Panc1 (cell line): ENCODE measurements around the gene CFAP20DC. TPM values are rescaled to one million over a fixed set of nuclear protein-coding genes. Genes with fewer than 3 reads are reported as not detected.

Source experiments
- ATAC-seq: fragments of 200-7000 bp; cut with Tn5 transposase; 2 replicates; pipeline ENCODE4 v1.9.1; 2020; ENCODE audit warnings: mild to moderate bottlenecking, moderate library complexity
- BruUV-seq: library from RNA; stranded (reverse); fragments of 400-500 nt; replicated peaks from 2 replicates; lab custom pipeline; 2021; lab: Mats Ljungman, UMichigan
- CTCF ChIA-PET: fragments of 300-600 bp; sonication (Branson Sonifier 250); formaldehyde crosslinking; loops from one replicate; lab custom pipeline; 2022; ENCODE audit warnings: antibody characterized with exemption; lab: Charles Lee
- POLR2A ChIA-PET: fragments of 300-600 bp; sonication (Branson Sonifier 250); formaldehyde crosslinking; loops from one replicate; lab custom pipeline; 2022; ENCODE audit warnings: antibody characterized with exemption; lab: Charles Lee
- DNase-seq: peaks from one replicate; pipeline ENCODE4 v3.0.0-alpha.2; 2010; ENCODE audit warnings: low read depth, low spot score
- H3K27ac ChIP-seq: 2 replicates; pipeline ENCODE4 v1.5.1; 2011; ENCODE audit warnings: mild to moderate bottlenecking, low read length, inconsistent platforms
- H3K27me3 ChIP-seq: fragments of 200-500 bp; sonication (Bioruptor generic); 2 replicates; pipeline ENCODE4 v1.6.0; 2014; ENCODE audit warnings: low read length, inconsistent platforms; ENCODE audit not compliant: control insufficient read depth, insufficient read depth
- H3K36me3 ChIP-seq: fragments of 200-500 bp; sonication (Bioruptor generic); 2 replicates; pipeline ENCODE4 v1.5.1; 2014; ENCODE audit warnings: inconsistent platforms, mild to moderate bottlenecking, low read length, moderate library complexity; ENCODE audit not compliant: control insufficient read depth, insufficient read depth
- H3K4me1 ChIP-seq: 2 replicates; pipeline ENCODE4 v1.5.1; 2011; ENCODE audit warnings: inconsistent platforms, mild to moderate bottlenecking, low read length, moderate library complexity; ENCODE audit not compliant: control insufficient read depth, insufficient read depth
- H3K4me3 ChIP-seq, 2 experiments: 2 replicates each; pipeline ENCODE4 v1.5.1; 2011 to 2012; ENCODE audit warnings: low read depth in 2 of 2, low read length in 2 of 2, mild to moderate bottlenecking in 2 of 2, inconsistent platforms in 1 of 2, moderate library complexity in 1 of 2
- H3K9me3 ChIP-seq: fragments of 200-500 bp; sonication (Bioruptor generic); 2 replicates; pipeline ENCODE4 v1.5.1; 2014; ENCODE audit warnings: low read depth, mild to moderate bottlenecking, inconsistent platforms, low read length, moderate library complexity; ENCODE audit not compliant: control insufficient read depth, insufficient read depth
- CTCF ChIP-seq: fragments of 450-650 bp; IDR thresholded peaks from 2 replicates; pipeline ENCODE4 v1.5.1; 2017; ENCODE audit warnings: mild to moderate bottlenecking
- POLR2AphosphoS5 ChIP-seq: IDR thresholded peaks from 2 replicates; pipeline ENCODE4 v1.6.1; 2012; ENCODE audit warnings: mild to moderate bottlenecking, low read depth, low read length, moderate library complexity
- REST ChIP-seq, 2 experiments: IDR thresholded peaks; 2 replicates each; pipeline ENCODE4 v1.6.1; 2011 to 2012; ENCODE audit warnings: low read depth in 2 of 2, control low read depth in 1 of 2, low read length in 1 of 2, mild to moderate bottlenecking in 1 of 2, moderate library complexity in 1 of 2; ENCODE audit not compliant: insufficient read depth in 1 of 2
- SIN3A ChIP-seq: IDR thresholded peaks from 2 replicates; pipeline ENCODE4 v1.6.1; 2012; ENCODE audit warnings: low read depth, mild to moderate bottlenecking, low read length, moderate library complexity, borderline replicate concordance; ENCODE audit not compliant: insufficient read depth
- TCF7L2 ChIP-seq: IDR thresholded peaks from 2 replicates; pipeline ENCODE4 v1.6.1; 2011; ENCODE audit warnings: mild to moderate bottlenecking, low read depth, low read length, inconsistent platforms
- in situ Hi-C: cut with HindIII; loops from 2 replicates; pipeline ENCODE4 v1.10.0; 2016; ENCODE audit warnings: low sequenced_read_pairs, low pct_unique_long_range_greater_than_20kb
- intact Hi-C: fragments of 100-400 bp; cut with micrococcal nuclease; formaldehyde crosslinking; loops from one replicate; pipeline ENCODE4 v1.10.0; 2022; ENCODE audit not compliant: unreplicated experiment
- total RNA-seq: library from RNA; stranded (reverse); gene quantifications from one replicate; pipeline ENCODE4 v1.2.1, GENCODE V29; 2021; ENCODE audit not compliant: unreplicated experiment

Gene CFAP20DC
- total RNA-seq, 1 experiment from 2014 or later = 4.0 TPM

GRCh38 chr3:58867621-58868020 is 182.2 kb downstream of the CFAP20DC start:
- in situ Hi-C loops = no loop called here
- intact Hi-C loops = no loop called here
- POLR2A ChIA-PET = no interaction called here

DNA sequence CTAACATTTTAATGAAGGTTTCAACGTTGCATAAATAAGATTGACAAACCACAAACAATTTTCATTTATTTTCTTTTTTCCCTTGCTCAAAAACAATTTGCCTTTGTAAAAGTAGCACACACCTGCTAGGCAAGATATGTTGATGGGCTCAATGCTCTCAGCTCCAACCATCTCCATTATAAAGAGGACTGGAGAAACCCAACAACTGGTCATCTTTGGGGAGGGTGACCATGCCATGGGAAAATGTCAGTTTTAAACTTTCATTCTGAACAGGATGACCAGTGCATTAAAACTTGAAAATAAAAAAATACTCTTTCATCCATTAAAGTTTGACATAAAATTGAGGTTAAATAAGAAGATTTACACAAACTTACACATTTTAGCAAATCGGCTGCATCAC is 183.7 kb downstream of the CFAP20DC start:
- TF ChIP-seq CTCF (no peak), TCF7L2 (no peak), POLR2AphosphoS5 (no peak), SIN3A (no peak), REST (IDR thresholded peaks at IDR 0.05; ENCODE audit: insufficient read depth in 1 of 2, low read depth in 2 of 2, low read length in 1 of 2) (no peak)
- no peaks in the 10 kb centered on the region for H3K9me3 ChIP-seq
- in situ Hi-C loops (no loop called here), intact Hi-C loops (no loop called here)
- no peak overlapping the region for H3K27ac ChIP-seq
- H3K27me3 ChIP-seq = no peaks in the 10 kb centered on the region
- ATAC-seq (no peak), DNase-seq (no peak)
- H3K36me3 ChIP-seq = no peaks in the 10 kb centered on the region
- ChIA-PET CTCF (no interaction called here), POLR2A (no interaction called here)
- no peaks in the 10 kb centered on the region for H3K4me1 ChIP-seq
- no peak overlapping the region for H3K4me3 ChIP-seq
- BruUV-seq = no TSS peak

More at GRCh38 chr3:58867621-58868020, 182.2 kb downstream of the CFAP20DC start:
- CTCF ChIA-PET = no interaction called here
- H3K27me3 ChIP-seq = no peaks in the 10 kb centered on the region
- no peak overlapping the region for H3K27ac ChIP-seq
- BruUV-seq = no TSS peak
- no peaks in the 10 kb centered on the region for H3K36me3 ChIP-seq
- H3K4me1 ChIP-seq = no peaks in the 10 kb centered on the region
- H3K9me3 ChIP-seq = no peaks in the 10 kb centered on the region
- DNase-seq (no peak), ATAC-seq (no peak)
- no peak overlapping the region for H3K4me3 ChIP-seq
- TF ChIP-seq POLR2AphosphoS5 (no peak), REST (IDR thresholded peaks at IDR 0.05; ENCODE audit: insufficient read depth in 1 of 2, low read depth in 2 of 2, low read length in 1 of 2) (no peak), SIN3A (no peak), CTCF (no peak), TCF7L2 (no peak)
